PC-3 (cell line): ENCODE measurements around the gene TEAD1.

Source experiments
- CTCF ChIP-seq: fragments of 300-600 bp; sonication (generic); conservative IDR thresholded peaks from 2 replicates; pipeline ENCODE4 v1.5.1; 2017; ENCODE audit warnings: antibody characterized with exemption, low read depth, mild to moderate bottlenecking, low read length
- EZH2 ChIP-seq: fragments of 300-600 bp; sonication (generic); IDR thresholded peaks from one replicate; pipeline ENCODE4 v1.6.1; 2017; ENCODE audit warnings: antibody characterized with exemption, mild to moderate bottlenecking, low read length; ENCODE audit not compliant: unreplicated experiment

- TF ChIP-seq CTCF (no peak), EZH2 (no peak)
These were observed 208.4 kb downstream of the TEAD1 start for GRCh38 chr11:12882670-12883069.
